Fibroblast of lung (primary cell): Measurements from ENCODE around the gene CD300LB.

ENCODE experiments used
- CTCF ChIP-seq, 2 donors: IDR thresholded peaks in 1 of 2; conservative IDR thresholded peaks in 1 of 2; 1 replicate in 1 of 2; 2 replicates in 1 of 2; pipeline ENCODE4 v1.5.1; 2011 to 2012; ENCODE audit warnings: low read length in 2 of 2, control low read depth in 1 of 2, inconsistent platforms in 1 of 2, low read depth in 1 of 2, mild to moderate bottlenecking in 1 of 2
- EZH2 ChIP-seq: IDR thresholded peaks from 2 replicates; pipeline ENCODE4 v1.5.1; 2012; ENCODE audit warnings: low read length, control low read depth, mild to moderate bottlenecking; ENCODE audit errors: missing control alignments

- TF ChIP-seq CTCF (conservative IDR thresholded peaks at IDR 0.05 in 1 of 2, IDR thresholded peaks at IDR 0.05 in 1 of 2; ENCODE audit: low read depth in 1 of 2, low read length in 2 of 2) (no peak), EZH2 (no peak)
Observed at GRCh38 chr17:74549343-74549742, 18.1 kb upstream of the CD300LB start.
